GM19468 (cell line): ENCODE data around the gene HSH2D.
"Not testable (repeated sequence)": the region's sequence is repeated elsewhere in the genome, so short reads cannot be mapped to it uniquely, and the experiment has no call there.

ENCODE experiments used
- ATAC-seq: cut with Tn5 transposase; IDR thresholded peaks from one replicate; pipeline ENCODE4 v1.9.1; 2021; ENCODE audit warnings: mild to moderate bottlenecking, moderate library complexity, moderate number of reproducible peaks; ENCODE audit not compliant: unreplicated experiment; ENCODE audit errors: extremely low read depth

HSH2D gene

GRCh38 chr19:16143399-16144215 lies at the start of gene HSH2D:
TSS of gene HSH2D (plus strand) at chr19:16143685. CDS start at chr19:16148751, 5,066 bp downstream.
- peak; percentile 61 for ATAC-seq

GRCh38 chr19:16094360-16095070 lies 49.0 kb upstream of the HSH2D start:
- ATAC-seq, result no peak

- no peak for ATAC-seq
Observed at GRCh38 chr19:16095071-16095571, 48.4 kb upstream of the HSH2D start.

GRCh38 chr19:16096280-16096855 lies 47.1 kb upstream of the HSH2D start:
- ATAC-seq, result no peak

GRCh38 chr19:16098416-16098768 lies 45.1 kb upstream of the HSH2D start:
- ATAC-seq, result no peak

- ATAC-seq, result no peak
Observed at GRCh38 chr19:16098821-16099220, 44.7 kb upstream of the HSH2D start.

GRCh38 chr19:16099314-16099965 lies 44.0 kb upstream of the HSH2D start:
- not testable (repeated sequence) for ATAC-seq

- ATAC-seq, result no peak
Observed at GRCh38 chr19:16100524-16100923, 43.0 kb upstream of the HSH2D start.

- no peak for ATAC-seq
Observed at GRCh38 chr19:16104722-16105121, 38.8 kb upstream of the HSH2D start.

- ATAC-seq, result no peak
Observed at GRCh38 chr19:16106121-16106520, 37.4 kb upstream of the HSH2D start.

GRCh38 chr19:16111160-16111908 lies 32.2 kb upstream of the HSH2D start, which contains the start of gene RAB8A:
TSS of gene RAB8A (plus strand) at chr19:16111889. CDS start at chr19:16111902, 13 bp downstream.
- peak; percentile 80 for ATAC-seq

GRCh38 chr19:16111909-16112752 lies 31.4 kb upstream of the HSH2D start:
- ATAC-seq, result no peak

GRCh38 chr19:16112778-16113177 lies 30.7 kb upstream of the HSH2D start:
- ATAC-seq, result no peak

- no peak for ATAC-seq
Observed at GRCh38 chr19:16113727-16114126, 29.8 kb upstream of the HSH2D start.

GRCh38 chr19:16115301-16116039 lies 28.0 kb upstream of the HSH2D start:
- no peak for ATAC-seq

- no peak for ATAC-seq
Observed at GRCh38 chr19:16116067-16116466, 27.4 kb upstream of the HSH2D start.

- no peak for ATAC-seq
Observed at GRCh38 chr19:16117594-16118033, 25.9 kb upstream of the HSH2D start.

- peak; percentile 58 for ATAC-seq
Observed at GRCh38 chr19:16118489-16119033, 24.9 kb upstream of the HSH2D start.
